HFF-Myc (cell line): ENCODE results near the gene TDRKH.
"Not testable (repeated sequence)": the region's sequence is repeated elsewhere in the genome, so short reads cannot be mapped to it uniquely, and the experiment has no call there.

Source experiments
- DNase-seq: peaks from one replicate; pipeline ENCODE4 v3.0.0-alpha.2; 2011; ENCODE audit warnings: low read depth; ENCODE audit errors: extremely low read depth
- H3K4me3 ChIP-seq: replicated peaks from 2 replicates; pipeline ENCODE4 v1.5.1; 2011; ENCODE audit warnings: low read depth, mild to moderate bottlenecking, control low read depth, low read length
- TF ChIP-seq, protein P1 (sequence below): IDR thresholded peaks from 2 replicates; pipeline ENCODE4 v1.5.1; 2012; ENCODE audit warnings: mild to moderate bottlenecking, low read depth, low read length, control low read depth; ENCODE audit errors: missing control alignments

TDRKH gene

DNA sequence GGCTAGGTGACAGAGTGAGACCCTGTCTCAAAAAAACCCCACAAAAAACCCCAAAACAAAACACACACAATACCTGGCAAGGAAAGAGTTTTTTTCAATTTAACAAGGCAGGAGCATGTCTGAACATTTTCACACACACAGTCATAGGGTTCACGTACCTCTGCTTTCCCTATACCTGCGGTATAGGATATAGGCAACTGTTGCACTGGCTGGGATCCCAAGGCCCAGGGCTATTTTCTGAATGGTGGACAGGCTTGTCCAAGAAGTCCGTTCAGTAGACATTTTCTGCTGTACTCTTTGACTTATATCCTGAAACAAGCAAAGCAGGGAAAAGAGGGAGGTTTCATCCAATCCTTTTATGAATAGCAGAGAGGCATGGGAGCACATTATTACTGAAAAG, 7.6 kb downstream of the TDRKH start:
- TF ChIP-seq, protein P1, sequence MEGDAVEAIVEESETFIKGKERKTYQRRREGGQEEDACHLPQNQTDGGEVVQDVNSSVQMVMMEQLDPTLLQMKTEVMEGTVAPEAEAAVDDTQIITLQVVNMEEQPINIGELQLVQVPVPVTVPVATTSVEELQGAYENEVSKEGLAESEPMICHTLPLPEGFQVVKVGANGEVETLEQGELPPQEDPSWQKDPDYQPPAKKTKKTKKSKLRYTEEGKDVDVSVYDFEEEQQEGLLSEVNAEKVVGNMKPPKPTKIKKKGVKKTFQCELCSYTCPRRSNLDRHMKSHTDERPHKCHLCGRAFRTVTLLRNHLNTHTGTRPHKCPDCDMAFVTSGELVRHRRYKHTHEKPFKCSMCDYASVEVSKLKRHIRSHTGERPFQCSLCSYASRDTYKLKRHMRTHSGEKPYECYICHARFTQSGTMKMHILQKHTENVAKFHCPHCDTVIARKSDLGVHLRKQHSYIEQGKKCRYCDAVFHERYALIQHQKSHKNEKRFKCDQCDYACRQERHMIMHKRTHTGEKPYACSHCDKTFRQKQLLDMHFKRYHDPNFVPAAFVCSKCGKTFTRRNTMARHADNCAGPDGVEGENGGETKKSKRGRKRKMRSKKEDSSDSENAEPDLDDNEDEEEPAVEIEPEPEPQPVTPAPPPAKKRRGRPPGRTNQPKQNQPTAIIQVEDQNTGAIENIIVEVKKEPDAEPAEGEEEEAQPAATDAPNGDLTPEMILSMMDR: no peak
- DNase-seq: no peak

DNA sequence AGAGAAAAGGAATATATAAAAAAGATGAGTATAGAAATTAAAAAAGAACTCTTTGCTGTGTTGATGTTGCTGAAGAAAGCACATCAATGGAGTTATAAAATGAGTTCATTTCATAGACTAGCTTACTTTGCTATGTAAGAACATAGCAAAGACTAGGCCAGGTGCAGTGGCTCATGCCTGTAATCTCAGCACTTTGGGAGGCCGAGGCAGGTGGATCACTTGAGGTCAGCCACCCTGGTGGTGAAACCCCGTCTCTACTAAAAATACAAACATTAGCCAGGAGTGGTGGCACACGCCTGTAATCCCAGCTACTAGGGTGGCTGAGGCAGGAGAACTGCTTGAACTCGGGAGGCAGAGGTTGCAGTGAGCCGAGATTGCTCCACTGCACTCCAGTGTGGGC, 8.3 kb downstream of the TDRKH start:
- DNase-seq, H3K4me3 ChIP-seq: not testable (repeated sequence)

More for the DNA sequence above, 7.6 kb downstream of the TDRKH start:
- no peak overlapping the region for H3K4me3 ChIP-seq

DNA sequence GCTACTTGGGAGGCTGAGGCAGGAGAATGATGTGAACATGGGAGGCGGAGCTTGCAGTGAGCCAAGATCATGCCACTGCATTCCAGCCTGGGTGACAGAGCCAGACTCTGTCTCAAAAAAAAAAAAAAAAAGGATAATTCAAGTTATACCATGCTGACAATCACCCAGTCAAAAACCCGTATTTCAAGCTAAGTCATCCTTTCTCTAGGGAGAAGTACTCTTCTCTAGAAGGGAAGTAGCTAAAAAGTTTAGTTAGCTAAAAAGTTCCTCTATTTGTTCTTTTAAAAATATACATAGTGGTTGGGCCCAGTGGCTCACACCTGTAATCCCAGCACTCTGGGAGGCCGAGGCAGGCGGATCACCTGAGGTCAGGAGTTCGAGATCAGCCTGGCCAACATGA, 9.6 kb downstream of the TDRKH start:
- not testable (repeated sequence) for DNase-seq, H3K4me3 ChIP-seq

DNA sequence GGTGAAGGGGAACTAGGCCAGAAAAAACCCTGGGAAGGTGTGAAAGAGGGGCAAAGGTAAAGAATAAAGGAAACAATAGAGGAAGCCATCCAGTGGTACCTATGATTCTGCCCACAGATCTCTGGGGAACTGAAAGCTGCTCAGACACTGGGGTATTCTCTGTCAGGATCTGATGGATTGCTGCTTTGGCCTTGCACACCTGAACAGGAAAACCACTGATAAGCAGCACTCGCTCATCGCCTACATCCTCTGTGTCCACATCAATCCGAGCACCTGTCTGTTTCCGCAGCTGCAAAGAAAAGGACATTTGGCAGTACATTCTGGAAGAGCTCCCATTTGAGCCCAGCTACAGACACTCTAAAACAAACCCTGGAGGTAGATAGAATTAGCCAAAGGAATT, 10.4 kb downstream of the TDRKH start:
- TF ChIP-seq, protein P1: no peak
- no peak for DNase-seq
- H3K4me3 ChIP-seq: no peak overlapping the region

DNA sequence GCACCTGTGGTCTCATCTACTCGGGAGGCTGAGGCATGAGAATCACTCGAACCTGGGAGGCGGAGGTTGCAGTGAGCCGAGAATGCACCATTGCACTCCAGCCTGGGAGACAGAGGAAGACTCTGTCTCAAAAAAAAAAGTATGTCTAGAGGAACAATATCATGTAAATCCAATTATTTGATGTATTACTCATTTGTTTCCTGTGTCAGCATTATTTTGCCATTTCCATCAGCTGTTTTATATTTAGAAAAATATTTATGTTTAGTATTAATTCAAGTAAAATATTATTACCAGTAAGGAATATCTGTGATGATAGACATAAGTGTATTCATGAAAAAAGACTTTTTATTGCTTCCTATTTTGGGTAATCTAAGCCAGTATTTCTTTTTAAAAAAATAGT, 13.0 kb downstream of the TDRKH start:
- H3K4me3 ChIP-seq: no peak overlapping the region
- no peak for DNase-seq
- TF ChIP-seq, protein P1: no peak

DNA sequence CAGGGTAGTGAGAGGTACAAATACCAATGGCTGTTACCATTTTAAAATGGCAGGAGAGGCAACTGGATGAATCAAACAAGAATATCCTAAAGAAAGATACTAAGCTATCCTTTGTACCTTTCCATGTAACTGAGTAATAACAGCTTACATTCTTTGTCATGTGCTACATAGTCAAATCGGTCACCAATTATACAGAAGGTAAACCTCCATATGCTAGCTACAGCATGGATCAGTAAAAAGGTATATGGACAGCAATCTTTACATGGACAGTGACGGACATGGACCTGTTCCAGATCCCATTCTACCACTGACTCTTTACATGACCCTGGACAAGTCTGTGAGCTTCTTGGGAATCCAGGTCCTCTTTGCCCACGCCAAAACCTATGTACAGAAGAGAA, 13.6 kb downstream of the TDRKH start:
- TF ChIP-seq, protein P1: no peak
- H3K4me3 ChIP-seq: no peak overlapping the region
- DNase-seq: no peak

DNA sequence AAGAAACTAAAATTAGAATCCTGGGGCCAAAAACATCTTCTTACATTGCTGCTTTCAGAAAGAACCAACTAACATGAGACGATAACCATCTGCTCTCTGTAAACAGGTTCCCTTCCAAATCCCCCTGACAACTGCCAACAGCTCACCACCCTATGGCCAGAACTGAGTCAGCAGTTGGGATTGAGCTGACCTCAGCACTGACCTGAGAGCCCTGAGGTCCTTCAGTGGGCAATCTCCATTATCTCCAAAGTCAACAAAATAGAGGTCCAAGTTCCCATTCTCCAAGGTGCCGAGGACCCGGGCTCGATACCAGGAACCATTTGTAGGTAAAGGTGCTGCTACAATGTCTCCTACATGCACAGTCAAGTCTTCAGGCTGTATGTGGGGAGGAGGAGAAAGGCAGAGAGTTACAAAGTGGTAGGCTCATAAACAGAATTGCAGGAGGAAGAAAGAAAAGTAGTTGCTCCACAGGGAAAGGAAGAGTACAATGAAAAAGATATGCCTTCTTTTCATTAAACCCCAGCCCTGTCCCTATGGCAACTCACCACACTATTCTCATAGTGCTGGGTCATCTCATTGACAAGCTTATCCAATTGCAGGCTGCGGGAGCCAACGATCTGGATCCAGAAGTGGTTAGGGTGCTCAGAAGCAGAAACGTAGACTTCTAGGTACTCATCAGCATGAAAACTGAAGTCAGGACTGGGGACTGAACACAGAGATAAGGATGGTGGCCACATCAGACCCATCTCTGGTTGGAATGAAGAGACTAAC, 14.2 kb downstream of the TDRKH start:
- TF ChIP-seq, protein P1: no peak

More for the DNA sequence above, 14.2 kb downstream of the TDRKH start:
- H3K4me3 ChIP-seq: no peak overlapping the region
- no peak for DNase-seq
